GM19239 (cell line): ENCODE measurements around the gene AGAP1.
"Not testable (repeated sequence)": the region's sequence is repeated elsewhere in the genome, so short reads cannot be mapped to it uniquely, and the experiment has no call there.

ENCODE experiments used
- DNase-seq: peaks from one replicate; pipeline ENCODE4 v3.0.0; 2011; ENCODE audit warnings: low spot score; ENCODE audit not compliant: insufficient read length
- FAIRE-seq: peaks from 2 replicates; lab custom pipeline; 2011; peaks lifted over from hg19 to GRCh38; lab: Jason Lieb, UNC

The AGAP1 gene

GRCh38 chr2:236124182-236124893 is 630.5 kb downstream of the AGAP1 start:
- no peak for FAIRE-seq
- DNase-seq: no peak

- no peak for FAIRE-seq
- no peak for DNase-seq
Observed at GRCh38 chr2:236125541-236125940, 631.7 kb downstream of the AGAP1 start.

GRCh38 chr2:236127010-236127409 is 633.2 kb downstream of the AGAP1 start:
- FAIRE-seq (no peak), DNase-seq (no peak)

DNA sequence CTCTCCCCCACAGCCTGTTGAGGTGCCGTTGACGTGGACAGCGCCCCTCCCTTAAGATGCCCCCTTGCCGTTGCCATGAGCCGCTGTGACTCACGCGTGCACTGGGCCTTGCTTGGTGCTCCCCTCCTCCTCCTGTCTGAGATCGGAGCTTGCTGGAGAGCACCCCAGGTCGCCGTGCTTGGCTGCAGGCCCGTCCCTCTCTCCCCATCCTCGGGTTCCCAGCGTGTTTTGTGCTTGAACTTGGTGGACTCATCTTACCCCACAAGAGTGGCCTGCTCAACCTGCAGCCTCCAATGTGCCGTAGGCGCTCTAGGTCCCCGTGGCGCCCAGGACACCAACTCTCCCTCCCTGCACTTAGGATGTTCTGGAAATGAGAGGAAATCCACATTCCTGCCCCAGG is 634.5 kb downstream of the AGAP1 start:
- DNase-seq (no peak), FAIRE-seq (no peak)

DNA sequence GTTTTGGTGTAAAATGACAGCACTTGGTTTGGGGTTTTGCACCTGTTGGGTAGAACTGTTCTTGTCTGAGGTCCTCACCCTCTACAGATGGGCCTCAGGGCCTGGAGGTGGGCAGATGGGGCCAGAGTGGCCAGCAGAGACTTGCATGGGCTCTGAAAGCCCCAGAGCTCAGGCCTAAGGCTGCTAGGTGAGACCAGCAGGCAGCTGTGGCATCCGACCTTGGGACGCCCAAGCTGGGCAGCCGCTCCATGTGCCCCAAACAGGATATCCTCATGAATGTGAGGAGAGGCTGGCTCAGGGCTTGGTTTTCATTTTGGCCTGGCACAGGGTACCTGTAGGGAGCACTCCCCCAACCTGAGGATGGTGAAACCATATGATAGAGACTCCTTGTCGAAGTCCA is 636.1 kb downstream of the AGAP1 start:
- DNase-seq (no peak), FAIRE-seq (no peak)

- no peak for FAIRE-seq
Observed at GRCh38 chr2:236130349-236130998, 636.6 kb downstream of the AGAP1 start.

DNA sequence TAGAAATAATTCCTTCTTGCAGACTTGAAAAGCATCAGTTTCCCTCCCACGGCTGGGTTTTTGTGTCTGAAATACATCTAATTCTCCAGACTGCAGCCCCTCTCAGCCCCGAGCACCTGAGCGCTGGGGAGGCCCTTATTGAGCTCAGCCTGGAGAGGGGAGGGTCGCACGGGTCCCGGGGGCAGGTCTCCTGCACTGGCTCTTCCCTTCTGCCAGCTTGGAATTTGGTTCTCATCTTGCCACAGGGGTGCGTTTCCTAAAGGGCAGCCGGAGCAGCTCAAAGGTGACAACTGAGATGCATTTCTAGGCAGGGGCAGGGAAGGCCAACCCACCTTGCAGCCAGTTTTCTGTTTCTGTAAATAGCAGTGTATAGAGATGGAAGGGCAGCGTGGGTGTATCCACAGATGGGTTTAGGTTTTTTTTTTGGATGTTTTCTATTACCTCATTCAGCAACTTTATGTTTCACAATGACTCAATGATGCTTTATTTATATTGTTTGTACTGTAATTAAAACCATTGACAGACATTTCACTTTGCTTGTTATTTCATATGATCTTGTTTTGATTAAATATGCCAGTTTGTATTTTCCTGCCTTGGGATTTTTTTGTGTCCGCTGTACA is 637.3 kb downstream of the AGAP1 start:
- DNase-seq: no peak
- FAIRE-seq: no peak

More at GRCh38 chr2:236130349-236130998, 636.6 kb downstream of the AGAP1 start:
- DNase-seq: no peak

- DNase-seq (no peak), FAIRE-seq (no peak)
Observed at GRCh38 chr2:236133410-236134012, 639.7 kb downstream of the AGAP1 start.

GRCh38 chr2:236136538-236136937 is 642.7 kb downstream of the AGAP1 start:
- DNase-seq (no peak), FAIRE-seq (no peak)

- no peak for FAIRE-seq
- DNase-seq: no peak
Observed at GRCh38 chr2:236137066-236137465, 643.2 kb downstream of the AGAP1 start.

- FAIRE-seq, DNase-seq: not testable (repeated sequence)
Observed at GRCh38 chr2:236141616-236142015, 647.8 kb downstream of the AGAP1 start.

- no peak for FAIRE-seq
- DNase-seq: no peak
Observed at GRCh38 chr2:236143811-236144210, 650.0 kb downstream of the AGAP1 start.

- no peak for DNase-seq
- FAIRE-seq: no peak
Observed at GRCh38 chr2:236146436-236146835, 652.6 kb downstream of the AGAP1 start.

GRCh38 chr2:236155406-236155805 is 661.6 kb downstream of the AGAP1 start:
- FAIRE-seq (no peak), DNase-seq (no peak)

- DNase-seq (no peak), FAIRE-seq (no peak)
Observed at GRCh38 chr2:236156095-236156859, 662.4 kb downstream of the AGAP1 start.

DNA sequence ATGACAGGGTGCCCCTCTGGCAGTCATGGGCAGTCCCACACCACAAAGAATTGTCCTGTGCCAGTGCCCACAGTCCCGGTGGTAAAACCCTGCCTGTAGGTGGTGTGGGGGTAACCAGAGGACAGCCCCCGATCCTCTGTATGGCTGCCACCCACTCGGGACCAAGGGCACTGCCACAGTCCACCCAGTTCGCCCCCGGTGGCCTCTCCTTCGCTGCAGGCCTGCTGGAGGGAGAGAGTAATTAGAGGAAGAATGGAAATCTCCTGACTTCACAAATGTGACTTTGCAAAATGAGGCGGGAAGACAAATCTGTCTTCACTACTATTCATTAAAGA is 663.0 kb downstream of the AGAP1 start:
- FAIRE-seq (no peak), DNase-seq (no peak)

- no peak for DNase-seq
- FAIRE-seq: no peak
Observed at GRCh38 chr2:236157366-236157765, 663.5 kb downstream of the AGAP1 start.

DNA sequence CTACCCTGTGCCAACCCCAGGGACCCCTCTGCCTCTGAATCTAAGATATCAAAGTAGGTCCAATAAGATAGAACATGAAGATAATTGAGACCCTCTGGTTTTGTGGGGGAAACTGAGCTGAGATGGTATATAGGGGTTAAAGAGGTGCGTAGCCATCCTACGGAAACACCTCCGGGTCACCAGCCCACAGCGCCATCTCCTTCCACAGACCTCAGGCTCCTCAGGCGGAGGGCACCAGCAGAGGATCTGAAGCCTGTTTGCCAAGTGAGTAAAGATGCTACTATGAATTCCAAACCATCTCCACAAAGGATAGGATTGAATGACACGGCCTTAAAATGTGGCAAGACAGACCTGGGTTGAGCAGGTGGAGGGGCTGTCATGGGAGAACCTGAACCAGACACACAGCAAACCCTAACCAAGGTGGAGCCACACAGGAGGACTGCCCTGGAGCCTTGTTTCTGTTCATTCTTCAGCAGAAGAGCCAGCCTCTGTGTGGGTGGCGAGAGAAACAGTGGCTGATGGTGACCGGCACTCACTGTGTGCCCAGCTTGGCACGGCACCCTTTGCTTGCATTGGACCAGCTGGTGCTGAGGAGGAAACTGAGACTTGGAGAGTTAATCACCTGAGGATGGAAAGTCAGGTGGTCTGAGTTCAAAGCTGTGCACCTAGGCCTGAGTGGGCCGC is 664.1 kb downstream of the AGAP1 start:
- no peak for DNase-seq
- no peak for FAIRE-seq

GRCh38 chr2:236158969-236159777 is 665.3 kb downstream of the AGAP1 start:
- FAIRE-seq (no peak), DNase-seq (no peak)
